GM10266 (cell line): ENCODE data around the gene LMX1B.

ENCODE experiments used
- DNase-seq: peaks from one replicate; pipeline ENCODE4 v3.0.0; 2012; ENCODE audit errors: extremely low spot score
- TF ChIP-seq, protein P1 (sequence below): IDR thresholded peaks from 2 replicates; pipeline ENCODE4 v1.5.1; 2012; ENCODE audit warnings: mild to moderate bottlenecking, low read depth; ENCODE audit not compliant: control insufficient read depth, insufficient read depth; ENCODE audit errors: missing control alignments

The LMX1B gene

DNA sequence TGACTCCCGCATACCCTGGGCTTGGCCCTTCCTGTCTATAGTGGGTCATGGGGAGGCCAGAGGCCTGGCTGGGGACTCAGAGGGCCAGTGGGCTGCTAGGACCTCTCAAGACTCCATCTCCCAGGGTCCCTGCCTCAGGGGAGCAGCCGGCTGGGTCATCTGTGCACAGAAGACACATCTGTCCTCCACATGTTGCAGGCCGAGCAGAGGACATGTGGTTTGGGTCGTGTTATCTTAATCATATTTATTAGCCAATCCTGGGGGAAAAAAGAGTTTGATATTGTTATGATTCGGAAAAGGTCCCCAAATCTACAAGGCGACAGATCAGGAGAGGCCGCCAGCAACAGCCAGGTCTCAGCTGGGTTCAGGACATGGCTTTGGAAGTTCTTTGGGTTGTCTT, 14.4 kb downstream of the LMX1B start:
- TF ChIP-seq, protein P1, sequence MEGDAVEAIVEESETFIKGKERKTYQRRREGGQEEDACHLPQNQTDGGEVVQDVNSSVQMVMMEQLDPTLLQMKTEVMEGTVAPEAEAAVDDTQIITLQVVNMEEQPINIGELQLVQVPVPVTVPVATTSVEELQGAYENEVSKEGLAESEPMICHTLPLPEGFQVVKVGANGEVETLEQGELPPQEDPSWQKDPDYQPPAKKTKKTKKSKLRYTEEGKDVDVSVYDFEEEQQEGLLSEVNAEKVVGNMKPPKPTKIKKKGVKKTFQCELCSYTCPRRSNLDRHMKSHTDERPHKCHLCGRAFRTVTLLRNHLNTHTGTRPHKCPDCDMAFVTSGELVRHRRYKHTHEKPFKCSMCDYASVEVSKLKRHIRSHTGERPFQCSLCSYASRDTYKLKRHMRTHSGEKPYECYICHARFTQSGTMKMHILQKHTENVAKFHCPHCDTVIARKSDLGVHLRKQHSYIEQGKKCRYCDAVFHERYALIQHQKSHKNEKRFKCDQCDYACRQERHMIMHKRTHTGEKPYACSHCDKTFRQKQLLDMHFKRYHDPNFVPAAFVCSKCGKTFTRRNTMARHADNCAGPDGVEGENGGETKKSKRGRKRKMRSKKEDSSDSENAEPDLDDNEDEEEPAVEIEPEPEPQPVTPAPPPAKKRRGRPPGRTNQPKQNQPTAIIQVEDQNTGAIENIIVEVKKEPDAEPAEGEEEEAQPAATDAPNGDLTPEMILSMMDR = no peak
- no peak for DNase-seq

DNA sequence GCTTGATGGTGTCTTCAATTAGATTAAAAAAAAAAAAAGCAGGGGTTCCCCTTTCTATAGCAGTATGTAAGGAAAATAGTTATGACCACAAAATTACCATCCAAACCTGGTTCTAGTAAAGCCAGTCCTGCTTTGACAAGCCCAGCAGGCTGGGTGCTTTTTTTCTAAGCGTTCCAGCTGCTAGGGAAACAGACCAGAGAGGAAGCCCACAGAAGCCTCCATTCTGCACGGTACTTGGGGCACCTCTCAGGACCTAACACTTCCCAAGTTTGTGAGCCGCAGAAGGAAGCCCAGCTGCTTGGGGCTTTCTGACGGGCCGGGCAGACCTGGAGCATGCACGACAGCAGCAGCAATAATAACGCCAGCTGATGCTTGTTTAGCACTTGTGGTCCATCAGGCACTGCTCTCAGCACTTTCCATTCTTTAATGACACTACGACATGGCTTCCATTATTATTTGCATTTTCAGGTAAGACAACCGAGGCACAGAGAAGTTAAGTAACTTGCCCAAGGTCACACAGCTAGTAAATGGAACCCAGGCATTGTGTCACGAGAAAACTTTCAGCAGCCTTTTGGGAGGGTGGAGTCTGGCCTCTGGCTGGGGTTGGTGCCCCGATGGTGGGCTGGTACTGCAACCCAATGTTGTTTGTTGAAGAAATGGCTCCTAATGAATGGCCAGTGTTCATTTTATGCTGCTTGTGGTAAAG, 15.4 kb downstream of the LMX1B start:
- TF ChIP-seq, protein P1 = no peak
- no peak for DNase-seq

DNA sequence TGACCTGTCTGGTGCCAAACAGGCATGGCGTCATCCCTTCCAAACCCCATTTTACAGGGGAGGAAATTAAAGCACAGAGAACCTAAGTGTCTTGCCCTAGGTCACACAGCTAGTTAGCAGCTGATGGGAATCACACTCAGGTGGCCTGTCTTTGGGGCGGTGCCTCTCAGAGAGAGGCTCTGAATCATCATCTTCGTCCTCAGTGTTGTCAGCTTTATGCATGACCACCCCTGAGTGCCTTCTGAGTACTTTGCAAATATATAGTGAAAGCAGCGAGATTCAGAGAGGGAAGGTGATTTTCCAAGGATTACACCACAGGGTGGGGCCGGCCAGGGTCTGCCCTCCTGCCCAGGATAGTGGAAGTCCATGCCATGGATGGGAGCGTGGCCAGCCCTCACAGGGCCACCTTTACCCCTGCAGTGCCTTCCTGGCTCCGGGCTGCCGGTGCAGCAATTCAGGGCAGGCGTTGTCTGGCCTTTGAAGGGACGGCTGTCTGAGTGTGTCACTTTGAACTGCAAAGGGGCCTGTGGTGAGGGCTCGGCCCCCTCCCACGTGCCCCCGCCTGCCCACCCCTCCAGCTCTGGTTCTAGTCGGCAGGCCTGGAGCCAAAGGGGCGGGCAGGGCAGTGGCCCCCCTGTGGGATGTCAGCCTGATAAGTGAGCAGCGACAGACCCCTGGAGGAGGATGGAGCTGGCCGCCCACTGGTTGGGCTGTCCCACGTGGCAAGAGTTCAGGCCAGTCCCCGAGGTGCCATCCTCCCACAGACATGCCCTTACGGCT, 16.9 kb downstream of the LMX1B start:
- no peak for DNase-seq
- TF ChIP-seq, protein P1 = no peak

DNA sequence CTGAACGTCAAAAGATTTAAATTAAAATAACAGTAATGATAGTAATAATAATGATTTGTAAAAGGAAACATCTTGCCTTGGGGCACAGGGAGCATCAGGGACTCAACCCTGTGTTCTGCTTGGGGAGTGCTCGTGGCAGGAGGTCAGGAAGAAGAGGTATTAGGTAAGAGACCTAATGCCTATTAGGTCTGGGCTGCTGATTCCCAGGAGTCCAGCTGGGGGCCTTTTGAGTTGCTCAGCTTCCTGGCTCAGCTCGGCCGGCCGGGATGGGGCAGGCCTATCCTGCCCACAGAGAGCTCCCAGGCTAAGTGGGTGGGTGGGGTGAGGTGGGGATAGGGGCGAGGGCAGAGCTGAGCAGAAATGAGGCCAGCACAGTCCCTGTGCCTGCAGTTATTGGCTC, 17.5 kb downstream of the LMX1B start:
- TF ChIP-seq, protein P1 = no peak
- DNase-seq = no peak

DNA sequence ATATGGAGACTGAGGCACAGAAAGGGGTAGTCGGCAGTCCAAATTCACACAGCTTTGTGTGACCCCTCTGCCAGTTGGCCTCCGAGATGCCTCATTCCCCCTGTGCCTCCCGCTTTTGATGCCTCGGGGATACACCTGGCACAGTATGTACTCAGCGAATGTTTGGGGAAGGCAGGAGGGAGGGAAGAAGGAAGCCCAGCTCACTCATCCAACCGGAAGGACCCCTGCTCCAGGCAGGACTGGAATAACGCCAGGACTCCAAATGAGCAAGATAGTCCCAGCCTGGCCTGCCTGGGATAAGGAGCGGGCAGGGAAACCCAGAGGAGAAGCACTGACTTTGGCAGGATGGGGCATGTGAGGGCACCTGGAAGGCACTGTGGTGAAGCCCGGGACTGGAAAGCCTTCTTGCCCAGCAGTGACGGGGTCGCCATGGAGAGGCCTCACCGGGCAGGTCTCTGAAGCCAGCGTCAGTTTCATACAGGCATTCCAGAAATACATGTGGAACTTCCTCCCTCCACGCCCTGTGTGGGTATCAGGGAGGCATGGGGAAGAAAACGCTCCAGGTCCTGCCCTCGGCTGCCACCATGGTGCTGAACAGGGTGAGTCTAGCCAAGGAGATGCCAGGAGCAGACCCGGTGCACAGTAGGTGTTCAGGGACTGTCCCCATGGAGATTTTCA, 20.3 kb downstream of the LMX1B start:
- TF ChIP-seq, protein P1 = no peak
- DNase-seq = no peak

DNA sequence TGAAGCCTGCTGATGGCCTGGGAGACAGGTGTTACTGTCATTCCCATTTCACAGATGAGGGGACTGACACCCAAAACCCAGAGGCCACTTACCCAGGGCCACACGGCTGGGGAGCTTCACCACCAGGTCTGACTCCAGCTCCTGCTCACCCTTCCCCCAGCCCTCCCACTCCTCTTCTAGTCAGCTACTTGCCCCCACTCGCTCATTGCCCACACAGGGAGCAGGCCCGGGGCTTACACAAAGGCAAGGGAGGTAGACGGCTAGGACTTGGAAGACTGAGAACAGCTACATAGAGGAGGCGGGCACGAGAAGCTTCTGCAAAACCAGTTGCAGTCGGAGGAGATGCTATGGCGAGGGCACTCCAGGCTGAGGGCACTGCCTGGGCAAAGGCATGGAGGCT, 21.3 kb downstream of the LMX1B start:
- TF ChIP-seq, protein P1 = no peak
- no peak for DNase-seq
